GM12801 (cell line): ENCODE data around the gene TBK1.

Experiments used
- CTCF ChIP-seq: IDR thresholded peaks from one replicate; pipeline ENCODE4 v1.5.1; 2011; ENCODE audit warnings: control low read depth; ENCODE audit not compliant: insufficient read length; ENCODE audit errors: extremely low read depth

TBK1 gene

GRCh38 chr12:64466178-64466577, 14.3 kb downstream of the TBK1 start:
- no peak for TF ChIP-seq CTCF

- no peak for TF ChIP-seq CTCF
Measured at GRCh38 chr12:64468966-64469365, 17.0 kb downstream of the TBK1 start.

- no peak for TF ChIP-seq CTCF
Measured at GRCh38 chr12:64469455-64470142, 17.7 kb downstream of the TBK1 start.

- TF ChIP-seq CTCF: no peak
Measured at GRCh38 chr12:64470495-64470894, 18.6 kb downstream of the TBK1 start.

- no peak for TF ChIP-seq CTCF
Measured at GRCh38 chr12:64473176-64473575, 21.3 kb downstream of the TBK1 start.

GRCh38 chr12:64475518-64475917, 23.6 kb downstream of the TBK1 start:
- no peak for TF ChIP-seq CTCF

- TF ChIP-seq CTCF: no peak
Measured at GRCh38 chr12:64476844-64477243, 24.9 kb downstream of the TBK1 start.
